GM18511 (cell line): ENCODE measurements around the gene FPGT.
"Not testable (repeated sequence)": the region's sequence is repeated elsewhere in the genome, so short reads cannot be mapped to it uniquely, and the experiment has no call there.

ENCODE experiments used
- ATAC-seq: cut with Tn5 transposase; IDR thresholded peaks from one replicate; pipeline ENCODE4 v1.9.1; 2021; ENCODE audit warnings: mild to moderate bottlenecking, moderate library complexity; ENCODE audit not compliant: unreplicated experiment

Gene FPGT

DNA sequence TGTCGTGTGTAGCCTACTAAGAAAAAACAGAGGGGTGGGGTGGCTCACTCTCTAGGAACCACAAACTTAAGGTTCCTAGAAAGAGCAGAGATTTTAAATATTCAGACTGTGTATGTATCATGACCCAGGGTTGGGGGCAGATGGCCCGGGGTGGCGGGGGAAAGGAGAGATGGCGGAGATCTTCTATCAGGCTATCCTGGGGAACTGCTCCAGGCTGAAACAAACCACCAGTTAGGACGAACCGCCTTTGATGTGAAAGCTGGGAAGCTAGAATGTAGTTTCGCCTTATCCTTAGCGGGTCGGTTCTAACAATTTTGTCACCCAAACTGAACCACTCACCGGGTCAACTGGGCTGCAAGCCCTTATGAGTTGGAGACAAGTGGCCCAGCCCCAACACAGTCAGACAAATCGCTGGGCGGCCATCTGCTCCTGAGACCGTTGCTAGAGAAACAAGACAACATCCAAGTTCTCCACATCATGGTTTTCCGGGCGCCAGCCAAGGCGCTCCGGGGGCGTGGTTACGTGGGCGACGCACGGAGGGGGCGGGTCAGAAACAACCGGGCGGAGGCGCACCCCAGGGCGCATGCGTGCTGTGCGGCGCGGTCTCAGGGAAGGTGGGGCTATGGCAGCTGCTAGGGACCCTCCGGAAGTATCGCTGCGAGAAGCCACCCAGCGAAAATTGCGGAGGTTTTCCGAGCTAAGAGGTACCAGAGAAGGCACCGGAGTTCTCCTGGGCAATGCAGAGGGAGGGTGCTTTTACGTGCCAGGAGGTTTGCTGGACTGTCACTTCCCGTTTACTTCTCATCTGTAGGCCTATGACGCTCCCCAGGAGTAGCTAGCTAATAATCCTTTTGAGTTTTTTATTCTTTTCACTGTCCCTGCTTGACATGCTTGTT, at the start of gene FPGT, which contains the start of gene LRRIQ3:
TSS of gene FPGT (plus strand) at position 586 of the 896 bp plus-strand sequence. CDS start at position 623, 37 bp downstream.
TSS of gene LRRIQ3 (minus strand) at position 520 of the 896 bp plus-strand sequence. CDS start 14,492 bp downstream, outside the sequence.
- peak; percentile 95 for ATAC-seq

DNA sequence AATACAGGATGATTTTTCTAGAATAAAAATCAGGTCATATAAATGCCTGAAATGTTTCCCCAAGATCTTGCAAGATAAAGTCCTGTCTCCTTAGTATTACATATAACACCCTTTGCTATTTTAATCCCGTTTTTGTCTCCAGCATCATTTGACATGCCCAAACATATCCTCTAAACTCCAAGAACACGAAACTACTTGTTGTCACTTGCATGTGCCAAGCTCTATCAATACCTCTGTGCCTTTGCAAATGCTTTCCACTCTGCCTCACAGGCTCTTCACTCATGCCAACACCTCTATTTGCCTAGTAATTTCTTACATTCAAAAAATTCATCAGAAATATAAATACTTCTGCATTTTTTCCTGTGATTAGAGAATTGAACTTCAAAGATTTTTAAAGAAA, 38.0 kb upstream of the FPGT start:
- no peak for ATAC-seq

DNA sequence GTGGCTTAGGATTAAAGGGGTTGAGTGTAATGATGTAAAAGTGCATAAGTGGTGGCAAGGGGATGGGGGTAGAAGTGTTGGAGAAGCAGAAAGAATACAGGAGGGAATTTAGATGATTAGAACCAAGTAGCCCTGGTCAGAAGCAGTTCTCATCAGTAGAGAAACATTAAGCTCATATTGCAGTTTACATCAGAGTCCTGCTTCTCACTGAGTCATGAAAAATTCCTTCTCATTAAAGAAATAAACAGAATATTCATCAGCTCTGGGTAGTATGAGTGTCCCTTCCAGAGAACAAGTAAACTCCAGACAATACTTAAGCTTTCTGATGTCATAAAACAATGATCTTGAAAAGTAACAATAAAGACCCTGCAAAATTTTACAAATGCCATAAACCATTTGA, 36.5 kb upstream of the FPGT start:
- no peak for ATAC-seq

DNA sequence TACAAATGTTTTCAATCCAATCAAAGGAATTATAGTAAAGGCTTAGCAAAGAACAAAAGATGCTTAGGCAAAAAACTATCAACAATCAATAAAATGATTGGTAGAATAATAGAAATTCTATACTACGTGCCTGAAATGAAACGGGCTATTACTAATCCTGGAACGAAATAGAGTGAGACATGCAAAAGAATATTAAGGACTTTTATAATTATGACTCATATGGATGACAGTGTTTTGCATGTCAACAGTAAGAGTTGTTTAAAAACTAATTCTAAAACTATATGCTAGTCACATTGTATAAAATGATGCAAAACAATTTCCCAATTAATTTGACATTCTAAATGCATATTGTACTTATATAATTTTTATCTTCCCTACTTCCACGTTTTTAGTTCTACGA, 35.7 kb upstream of the FPGT start:
- ATAC-seq: no peak

DNA sequence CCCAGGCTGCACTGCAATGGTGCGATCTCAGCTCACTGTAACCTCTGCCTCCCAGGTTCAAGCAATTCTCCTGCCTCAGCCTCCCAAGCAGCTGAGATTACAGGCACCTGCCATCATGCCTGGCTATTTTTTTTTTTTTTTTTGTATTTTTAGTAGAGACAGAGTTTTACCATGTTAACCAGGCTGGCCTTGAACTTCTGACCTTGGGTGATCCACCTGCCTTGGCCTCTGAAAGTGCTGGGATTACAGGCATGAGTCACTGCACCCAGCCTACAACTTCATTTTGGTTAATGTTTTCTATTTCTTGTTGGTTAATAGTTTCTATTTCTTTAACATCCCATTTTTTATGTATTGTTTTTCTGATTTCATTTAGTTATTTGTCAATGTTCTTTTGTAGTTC, 23.6 kb upstream of the FPGT start:
- not testable (repeated sequence) for ATAC-seq

DNA sequence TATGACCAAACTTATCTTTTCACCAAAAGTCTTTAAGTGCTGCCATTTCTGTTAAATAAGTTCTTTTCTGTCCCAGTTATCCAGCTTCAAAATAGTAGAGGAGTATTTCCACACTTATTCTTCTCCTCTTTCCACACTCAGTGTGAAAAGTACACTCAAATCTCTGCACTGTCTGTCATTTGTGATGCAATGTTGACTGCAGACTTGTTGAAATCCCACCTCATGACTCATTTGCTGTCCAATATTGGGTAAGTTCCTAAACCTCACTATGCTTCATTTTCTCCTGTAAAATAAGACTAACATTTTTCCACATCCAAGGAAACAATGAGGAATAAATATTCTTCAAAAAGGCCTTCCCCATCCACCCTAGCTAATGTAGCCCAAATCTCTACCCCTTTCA, 17.6 kb upstream of the FPGT start:
- ATAC-seq: no peak

DNA sequence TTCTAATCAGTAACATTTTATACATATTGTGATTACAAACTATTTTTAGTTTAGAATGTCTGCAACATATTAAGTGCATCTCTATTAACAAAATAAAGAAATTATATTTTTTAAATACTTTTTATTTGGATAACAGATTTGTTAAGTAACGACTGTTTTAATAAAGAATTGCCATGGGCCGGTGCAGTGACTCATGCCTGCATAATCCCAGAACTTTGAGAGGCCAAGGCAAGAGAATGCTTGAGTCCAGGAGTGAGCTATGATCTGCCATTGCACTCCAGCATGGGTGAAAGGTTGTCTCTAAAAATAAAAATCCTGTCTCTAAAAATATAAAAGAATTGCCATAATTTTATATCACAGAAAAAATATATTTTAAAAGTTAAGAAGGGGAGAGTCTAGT, 4.1 kb upstream of the FPGT start:
- no peak for ATAC-seq

DNA sequence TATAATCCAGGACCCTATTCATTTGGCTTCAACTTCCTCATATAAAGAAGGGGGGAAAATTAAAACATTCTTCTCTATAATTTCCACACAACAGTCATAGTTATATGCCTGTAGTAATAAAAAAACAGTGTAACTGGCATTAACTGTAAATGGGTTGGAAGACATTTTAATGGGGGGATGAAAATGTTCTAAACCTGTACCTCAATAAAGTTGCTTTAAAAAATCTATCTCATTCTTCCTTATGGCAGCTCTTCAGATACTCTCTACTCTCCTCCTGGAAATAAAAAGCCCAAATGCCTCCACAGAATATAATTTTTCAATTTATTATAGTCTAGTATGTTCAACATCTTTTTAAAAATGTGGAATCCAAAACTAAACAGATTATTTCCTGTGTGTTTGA, 2.7 kb upstream of the FPGT start:
- no peak for ATAC-seq

DNA sequence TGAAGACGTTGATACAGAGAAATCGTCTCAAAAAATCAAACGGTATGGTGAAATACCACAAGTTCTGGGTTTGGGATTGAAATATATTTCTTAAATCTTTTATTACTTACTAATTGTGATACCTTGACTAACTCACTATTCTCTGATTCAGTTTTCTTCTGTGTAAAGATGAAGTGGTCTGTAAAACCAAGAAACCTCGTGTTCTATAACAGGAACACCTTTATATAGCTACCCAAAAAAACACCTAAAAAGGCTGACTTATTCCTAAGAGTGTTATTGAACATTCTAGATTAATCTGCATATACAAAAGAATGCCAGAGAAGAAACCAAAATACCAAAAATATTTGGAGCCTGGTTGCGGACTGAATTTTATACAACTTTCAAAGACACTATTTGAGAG, 787 bp upstream of the FPGT start:
- no peak for ATAC-seq

DNA sequence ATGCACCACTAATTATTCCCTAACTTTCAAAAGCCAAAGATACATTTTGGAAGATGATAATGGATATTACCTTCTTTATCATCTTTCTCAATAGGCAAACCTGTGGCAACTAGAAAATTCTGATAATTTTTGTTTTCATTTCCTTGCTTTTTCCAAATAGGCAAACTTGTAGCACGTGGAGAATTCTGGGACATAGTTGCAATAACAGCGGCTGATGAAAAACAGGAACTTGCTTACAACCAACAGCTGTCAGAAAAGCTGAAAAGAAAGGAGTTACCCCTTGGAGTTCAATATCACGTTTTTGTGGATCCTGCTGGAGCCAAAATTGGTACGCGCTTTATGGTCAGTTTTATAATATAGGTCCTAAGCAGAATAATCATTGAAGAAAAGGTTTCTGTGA, 1.5 kb downstream of the FPGT start:
- ATAC-seq: no peak

DNA sequence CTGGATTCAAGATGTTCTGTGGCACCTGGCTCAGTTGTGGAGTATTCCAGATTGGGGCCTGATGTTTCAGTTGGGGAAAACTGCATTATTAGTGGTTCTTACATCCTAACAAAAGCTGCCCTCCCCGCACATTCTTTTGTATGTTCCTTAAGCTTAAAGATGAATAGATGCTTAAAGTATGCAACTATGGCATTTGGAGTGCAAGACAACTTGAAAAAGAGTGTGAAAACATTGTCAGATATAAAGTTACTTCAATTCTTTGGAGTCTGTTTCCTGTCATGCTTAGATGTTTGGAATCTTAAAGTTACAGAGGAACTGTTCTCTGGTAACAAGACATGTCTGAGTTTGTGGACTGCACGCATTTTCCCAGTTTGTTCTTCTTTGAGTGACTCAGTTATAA, 7.2 kb downstream of the FPGT start:
- ATAC-seq: no peak

DNA sequence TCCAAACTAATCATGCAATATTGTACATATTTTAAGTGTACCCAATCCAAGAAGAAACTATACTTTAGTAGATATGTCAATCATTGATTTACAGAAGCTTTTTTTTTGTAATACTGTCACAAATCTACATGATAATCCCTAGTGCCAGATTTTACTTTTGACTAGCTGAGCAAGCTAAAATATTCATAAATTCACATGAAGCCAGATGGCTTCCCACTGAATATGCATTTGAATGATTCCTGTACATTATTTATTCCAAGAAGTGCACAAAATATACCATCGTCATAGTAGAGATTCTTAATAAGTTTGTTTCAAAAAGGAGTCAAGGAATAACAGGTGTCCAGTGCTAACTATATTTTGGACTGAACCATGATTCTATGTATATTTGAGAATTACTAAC, 17.2 kb downstream of the FPGT start:
- no peak for ATAC-seq

DNA sequence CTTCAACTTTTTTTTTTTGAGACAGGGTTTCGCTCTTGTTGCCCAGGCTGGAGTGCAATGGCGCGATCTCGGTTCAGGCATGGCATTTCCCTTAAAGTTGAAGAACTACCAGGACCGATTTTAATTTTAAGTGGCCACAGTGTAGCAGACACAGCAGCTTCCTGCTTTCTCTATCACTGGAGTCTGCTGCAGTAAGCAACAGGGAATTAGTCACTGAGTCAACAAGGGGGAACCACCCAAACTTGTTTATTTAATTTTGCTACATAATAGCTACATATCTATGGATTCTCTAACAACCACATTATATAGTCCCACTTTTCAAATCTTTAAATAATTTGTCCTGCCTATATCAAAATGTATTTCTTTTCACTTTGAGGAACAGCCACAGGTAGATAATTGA, 24.7 kb downstream of the FPGT start:
- ATAC-seq: no peak

DNA sequence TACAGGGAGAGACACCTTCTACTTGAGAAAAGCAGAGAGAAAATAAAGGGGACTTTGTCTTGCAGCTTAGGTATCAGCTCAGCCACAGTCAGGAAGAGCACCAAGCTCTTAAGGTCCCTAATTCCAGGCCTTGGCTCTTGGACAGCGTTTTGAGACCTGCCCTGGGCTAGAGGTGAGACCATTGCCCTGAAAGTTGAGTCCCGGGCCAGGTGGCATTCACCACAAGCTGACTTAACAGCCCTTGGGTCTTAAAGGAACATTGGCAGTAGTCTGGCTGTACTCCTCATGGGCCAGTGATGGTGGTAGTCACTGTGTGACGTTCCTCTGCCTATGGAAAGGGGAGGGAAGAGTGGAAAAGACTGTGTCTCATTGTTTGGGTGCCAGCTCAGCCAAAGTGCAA, 25.4 kb downstream of the FPGT start:
- no peak for ATAC-seq

DNA sequence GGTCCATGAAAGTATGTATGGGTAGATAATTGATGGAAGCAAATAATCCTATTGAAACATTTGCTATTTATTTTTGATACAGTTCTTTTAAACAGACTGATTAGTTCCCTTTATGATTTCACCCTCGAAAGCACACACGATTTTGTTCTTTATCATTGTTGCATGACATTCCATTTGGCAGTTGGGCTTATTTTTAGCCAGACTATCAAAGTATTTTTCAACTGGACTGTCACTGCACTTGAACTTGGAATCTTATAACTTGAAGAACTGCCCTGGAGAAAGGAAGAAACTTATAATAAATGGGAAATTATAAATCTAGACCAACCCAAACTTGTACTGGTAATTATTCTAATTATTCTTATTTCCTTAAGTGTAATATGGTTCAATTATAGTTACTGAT, 37.1 kb downstream of the FPGT start, which contains the start of gene TNNI3K:
TSS of gene TNNI3K (plus strand) at position 235 of the 400 bp plus-strand sequence. CDS start at position 300, 65 bp downstream.
- ATAC-seq: no peak

DNA sequence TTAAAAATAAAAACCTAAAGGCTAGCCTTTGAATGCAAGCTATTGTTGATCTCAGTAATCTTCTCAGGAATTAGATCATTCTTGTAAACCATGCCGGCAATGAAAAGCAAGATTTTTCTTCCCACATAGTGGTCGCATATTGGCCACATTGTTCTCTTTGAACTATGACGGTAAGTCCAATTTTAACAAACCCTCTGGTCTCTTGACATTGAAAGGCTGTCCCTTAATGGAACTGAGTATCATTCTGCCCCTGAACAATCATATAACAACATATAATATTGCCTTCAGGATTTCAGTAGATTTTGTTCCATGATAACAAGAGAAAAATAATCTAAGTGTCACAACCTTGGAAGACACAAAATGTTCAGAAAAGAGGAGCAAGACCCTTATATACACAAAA, 38.4 kb downstream of the FPGT start:
- ATAC-seq: no peak

DNA sequence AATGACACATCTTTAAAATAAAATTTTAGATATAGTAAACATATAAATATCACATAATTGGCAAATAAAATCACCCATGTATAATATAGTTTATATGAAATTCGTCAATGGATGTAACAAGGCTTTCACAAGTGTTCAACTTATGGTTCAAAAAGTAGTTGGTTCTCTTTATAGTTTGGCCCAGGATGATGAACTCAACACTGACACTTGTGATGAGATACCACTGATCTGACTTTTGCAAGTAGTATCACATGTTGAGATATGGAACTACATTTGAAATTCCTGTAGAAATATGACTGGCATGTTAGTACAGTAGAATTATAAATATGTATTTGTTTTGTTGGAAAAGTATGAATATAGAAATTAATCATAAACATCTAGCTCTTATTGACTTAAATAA, 39.0 kb downstream of the FPGT start:
- ATAC-seq: no peak

DNA sequence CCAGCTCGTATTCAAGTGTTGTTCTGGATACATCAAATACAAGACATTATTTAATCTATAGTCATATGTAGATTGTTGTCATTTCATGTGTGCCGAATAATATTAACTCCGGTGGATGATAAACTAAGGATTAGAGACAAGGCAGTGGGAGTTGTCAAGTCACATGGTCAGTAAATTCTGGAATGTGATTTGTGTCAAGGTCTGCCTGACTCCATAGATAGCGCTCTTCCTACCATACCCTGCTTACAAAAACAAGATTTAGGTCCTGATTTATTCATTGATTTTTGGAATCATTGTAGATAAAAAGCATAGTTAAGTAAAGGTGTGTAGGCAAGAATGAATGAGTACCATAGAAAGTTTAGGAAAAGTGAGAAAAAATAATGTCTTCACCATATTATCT, 39.7 kb downstream of the FPGT start:
- ATAC-seq: no peak

DNA sequence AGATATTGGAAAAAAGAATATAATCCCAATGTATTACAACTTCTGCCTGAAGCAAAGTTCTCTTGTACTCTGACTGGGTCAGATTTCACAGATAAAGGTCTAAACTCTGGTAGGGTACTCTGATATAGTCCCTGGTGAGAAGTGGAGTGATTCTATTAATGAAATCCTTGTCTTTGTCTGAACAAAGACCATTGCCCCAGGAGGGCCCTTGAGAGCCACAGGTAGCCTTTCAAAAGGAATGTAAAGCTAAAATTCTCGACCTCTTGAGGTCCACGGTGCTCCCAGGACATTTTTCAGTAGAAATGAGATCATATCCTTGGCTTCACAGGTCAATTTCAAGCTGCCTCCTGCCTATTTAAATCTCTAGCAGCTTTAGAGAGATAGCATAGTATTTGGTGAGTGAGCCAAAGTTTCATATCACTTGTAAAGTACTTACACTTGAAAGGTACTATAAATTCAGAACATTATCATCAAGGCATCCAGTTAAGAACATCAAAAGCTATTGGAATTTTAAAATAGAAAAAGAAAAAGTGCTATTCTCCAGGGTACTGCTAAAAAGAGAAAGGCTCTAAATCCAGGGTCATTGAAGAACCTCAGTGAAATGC, 47.2 kb downstream of the FPGT start:
- no peak for ATAC-seq

DNA sequence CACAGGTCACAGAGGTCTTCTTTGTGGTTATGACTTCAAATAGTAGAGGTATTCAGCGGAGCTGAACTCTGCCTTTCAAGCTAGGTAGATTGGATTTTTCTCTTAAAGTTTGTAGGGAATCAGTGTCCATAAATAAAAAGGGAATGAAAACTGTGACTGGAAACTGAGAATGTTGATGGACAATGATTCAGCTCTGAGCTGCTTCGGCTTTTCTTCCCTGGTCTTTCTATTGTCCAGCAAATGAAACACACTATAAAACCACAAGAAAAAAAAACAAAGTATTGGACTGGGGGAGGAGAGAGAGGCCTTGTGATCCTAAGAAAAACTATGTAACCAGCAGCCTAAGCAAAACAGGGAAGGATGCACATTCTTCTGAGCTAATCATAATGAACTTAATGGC, 48.3 kb downstream of the FPGT start:
- no peak for ATAC-seq

DNA sequence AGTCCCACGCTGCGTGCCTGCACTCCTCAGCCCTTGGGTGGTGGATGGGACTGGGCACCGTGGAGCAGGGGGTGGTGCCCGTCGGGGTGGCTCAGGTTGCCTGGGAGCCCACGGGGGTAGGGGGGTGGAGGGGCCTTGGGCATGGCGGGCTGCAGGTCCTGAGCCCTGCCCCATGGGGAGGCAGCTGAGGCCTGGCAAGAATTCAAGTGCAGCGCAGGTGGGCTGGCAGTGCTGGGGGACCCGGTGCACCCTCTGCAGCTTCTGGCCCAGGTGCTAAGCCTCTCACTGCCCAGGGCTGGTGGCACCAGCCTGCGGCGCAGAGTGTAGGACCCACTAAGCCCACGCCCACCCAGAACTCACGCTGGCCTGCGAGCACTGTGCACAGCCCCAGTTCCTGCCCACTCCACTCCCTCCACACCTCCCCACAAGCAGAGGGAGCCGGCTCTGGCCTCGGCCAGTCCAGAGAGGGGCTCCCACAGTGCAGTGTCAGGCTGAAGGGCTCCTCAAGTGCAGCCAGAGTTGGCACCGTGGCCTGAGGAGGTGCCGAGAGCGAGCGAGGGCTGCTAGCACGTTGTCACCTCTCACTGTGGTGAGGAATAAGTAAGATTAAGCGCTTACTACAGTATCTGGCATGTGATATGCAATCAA, 50.0 kb downstream of the FPGT start:
- ATAC-seq: no peak
